Fibroblast of pulmonary artery (primary cell): ENCODE measurements around the gene MRFAP1.

Experiments used
- DNase-seq: peaks from one replicate; pipeline ENCODE4 v3.0.0-alpha.2; 2010; ENCODE audit warnings: low read depth
- H3K4me3 ChIP-seq: replicated peaks from 2 replicates; pipeline ENCODE4 v1.5.1; 2011; ENCODE audit warnings: low read depth, mild to moderate bottlenecking, control low read depth, low read length, moderate library complexity
- TF ChIP-seq, protein P1 (sequence below): IDR thresholded peaks from 2 replicates; pipeline ENCODE4 v1.5.1; 2011; ENCODE audit warnings: mild to moderate bottlenecking, control low read depth, low read length, inconsistent platforms; ENCODE audit errors: missing control alignments

MRFAP1 gene

DNA sequence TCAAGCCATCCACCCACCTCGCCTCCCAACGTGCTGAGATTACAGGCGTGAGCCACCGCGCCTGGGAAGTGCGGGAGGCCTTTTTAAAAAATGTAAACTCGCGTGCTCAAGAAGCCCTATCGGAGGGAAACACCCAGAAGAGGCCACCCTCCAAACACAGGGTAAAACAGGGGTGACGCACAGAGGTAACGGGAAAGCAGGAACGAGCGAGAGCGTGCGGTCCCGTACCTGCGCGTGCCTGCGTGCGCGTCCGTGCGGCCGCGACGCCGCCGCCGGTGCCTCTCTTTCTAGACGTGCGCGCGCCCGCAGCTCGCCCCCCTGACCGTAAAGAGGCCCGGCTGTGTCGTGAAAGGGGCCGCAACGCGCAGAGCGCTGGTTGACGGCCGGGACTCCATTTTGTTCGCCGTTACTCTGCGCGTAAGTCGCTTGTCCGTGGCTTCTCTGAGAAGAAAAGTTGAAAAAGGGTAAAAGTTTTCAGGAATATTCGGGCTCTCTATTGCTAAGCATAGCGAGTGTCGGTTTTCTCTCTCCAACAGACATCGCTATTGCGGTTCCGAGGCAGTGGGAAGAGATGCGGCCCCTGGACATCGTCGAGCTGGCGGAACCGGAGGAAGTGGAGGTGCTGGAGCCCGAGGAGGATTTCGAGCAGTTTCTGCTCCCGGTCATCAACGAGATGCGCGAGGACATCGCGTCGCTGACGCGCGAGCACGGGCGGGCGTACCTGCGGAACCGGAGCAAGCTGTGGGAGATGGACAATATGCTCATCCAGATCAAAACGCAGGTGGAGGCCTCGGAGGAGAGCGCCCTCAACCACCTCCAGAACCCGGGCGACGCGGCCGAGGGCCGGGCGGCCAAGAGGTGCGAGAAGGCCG is at the start of gene MRFAP1:
Gene MRFAP1 (plus strand): TSS at position 394 of the 872 bp plus-strand sequence. CDS start 178 bp downstream, at position 572.
- DNase-seq, result peak; percentile 96
- TF ChIP-seq, protein P1, sequence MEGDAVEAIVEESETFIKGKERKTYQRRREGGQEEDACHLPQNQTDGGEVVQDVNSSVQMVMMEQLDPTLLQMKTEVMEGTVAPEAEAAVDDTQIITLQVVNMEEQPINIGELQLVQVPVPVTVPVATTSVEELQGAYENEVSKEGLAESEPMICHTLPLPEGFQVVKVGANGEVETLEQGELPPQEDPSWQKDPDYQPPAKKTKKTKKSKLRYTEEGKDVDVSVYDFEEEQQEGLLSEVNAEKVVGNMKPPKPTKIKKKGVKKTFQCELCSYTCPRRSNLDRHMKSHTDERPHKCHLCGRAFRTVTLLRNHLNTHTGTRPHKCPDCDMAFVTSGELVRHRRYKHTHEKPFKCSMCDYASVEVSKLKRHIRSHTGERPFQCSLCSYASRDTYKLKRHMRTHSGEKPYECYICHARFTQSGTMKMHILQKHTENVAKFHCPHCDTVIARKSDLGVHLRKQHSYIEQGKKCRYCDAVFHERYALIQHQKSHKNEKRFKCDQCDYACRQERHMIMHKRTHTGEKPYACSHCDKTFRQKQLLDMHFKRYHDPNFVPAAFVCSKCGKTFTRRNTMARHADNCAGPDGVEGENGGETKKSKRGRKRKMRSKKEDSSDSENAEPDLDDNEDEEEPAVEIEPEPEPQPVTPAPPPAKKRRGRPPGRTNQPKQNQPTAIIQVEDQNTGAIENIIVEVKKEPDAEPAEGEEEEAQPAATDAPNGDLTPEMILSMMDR, result no peak
- H3K4me3 ChIP-seq, result peak within 1 kb of the TSS; percentile 95

DNA sequence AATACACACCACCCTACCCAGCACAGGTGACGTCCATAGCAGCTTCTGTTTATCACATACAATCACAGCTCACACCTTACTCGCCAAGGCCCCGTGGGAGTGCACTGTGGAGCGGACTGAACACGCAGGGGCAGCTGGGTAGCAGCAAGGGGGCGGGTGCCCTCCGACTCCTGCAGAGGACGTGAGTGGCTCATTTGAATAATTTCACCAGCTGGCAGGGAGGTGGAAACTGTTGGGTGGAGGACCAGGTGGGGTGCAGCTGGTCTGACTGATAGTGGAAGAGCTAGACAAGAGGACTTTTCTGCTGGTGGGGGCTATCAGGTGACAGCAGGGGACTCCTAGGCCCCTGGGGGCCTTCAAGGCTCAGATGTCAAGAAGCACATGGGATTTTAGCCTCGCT is 49.2 kb upstream of the MRFAP1 start:
- DNase-seq, result no peak
- TF ChIP-seq, protein P1, result no peak
- no peak overlapping the region for H3K4me3 ChIP-seq

DNA sequence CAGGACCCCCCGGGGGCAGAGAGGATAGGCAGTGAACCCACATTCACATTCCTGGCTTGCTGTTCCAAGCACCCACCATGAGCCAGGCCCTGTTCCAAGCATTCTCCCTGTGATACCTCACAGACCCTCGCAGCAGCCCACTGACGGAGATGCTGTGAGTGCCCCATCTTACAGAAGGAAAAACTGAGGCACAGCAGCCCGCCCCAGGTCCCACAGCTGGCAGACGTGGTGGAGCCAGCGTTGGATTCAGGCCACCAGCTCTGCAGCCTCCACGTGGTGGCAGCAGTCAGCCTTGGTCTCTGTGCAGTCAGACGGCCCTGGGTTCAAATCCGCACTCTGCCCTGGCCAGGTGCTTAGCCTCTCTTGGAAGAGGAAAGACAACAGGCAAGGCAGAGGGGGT is 48.7 kb upstream of the MRFAP1 start:
- no peak for DNase-seq
- no peak overlapping the region for H3K4me3 ChIP-seq
- TF ChIP-seq, protein P1, result no peak

DNA sequence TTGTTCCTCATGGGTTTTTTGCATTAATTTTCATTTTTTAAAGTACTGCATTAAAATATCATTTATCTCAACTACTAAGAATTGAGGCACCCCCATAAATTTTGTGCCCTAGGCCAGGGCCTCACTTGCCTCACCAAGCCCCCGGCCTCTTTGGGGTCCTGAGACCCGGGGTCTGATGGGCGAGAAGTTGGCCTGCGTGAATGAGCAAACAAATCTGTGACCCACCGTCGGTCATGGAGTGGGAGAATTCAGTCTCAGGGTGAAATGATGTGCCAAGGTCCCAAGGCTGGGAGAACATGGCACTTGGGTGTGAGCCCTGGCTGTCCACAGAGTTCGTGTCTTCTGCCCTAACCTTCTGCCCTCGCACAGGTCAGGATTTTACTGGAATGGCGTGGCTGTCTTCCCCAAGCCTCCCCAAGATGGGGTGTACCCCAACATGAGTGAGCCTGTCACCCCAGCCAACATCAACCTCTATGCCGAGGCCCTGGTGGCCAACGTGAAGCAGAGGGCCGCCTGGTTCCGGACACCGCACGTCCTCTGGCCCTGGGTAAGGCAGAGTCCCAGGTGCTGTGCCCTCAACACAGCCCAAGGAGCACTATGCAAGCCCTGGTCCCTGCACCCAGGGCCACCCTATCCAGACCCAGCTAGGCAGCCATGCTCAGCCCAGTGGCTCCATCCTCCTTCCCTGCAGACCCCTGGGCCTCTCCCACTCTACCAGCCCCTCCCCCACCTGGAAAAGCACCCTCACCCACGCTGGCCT is 47.5 kb upstream of the MRFAP1 start:
- TF ChIP-seq, protein P1, result no peak
- H3K4me3 ChIP-seq, result no peak overlapping the region
- no peak for DNase-seq

DNA sequence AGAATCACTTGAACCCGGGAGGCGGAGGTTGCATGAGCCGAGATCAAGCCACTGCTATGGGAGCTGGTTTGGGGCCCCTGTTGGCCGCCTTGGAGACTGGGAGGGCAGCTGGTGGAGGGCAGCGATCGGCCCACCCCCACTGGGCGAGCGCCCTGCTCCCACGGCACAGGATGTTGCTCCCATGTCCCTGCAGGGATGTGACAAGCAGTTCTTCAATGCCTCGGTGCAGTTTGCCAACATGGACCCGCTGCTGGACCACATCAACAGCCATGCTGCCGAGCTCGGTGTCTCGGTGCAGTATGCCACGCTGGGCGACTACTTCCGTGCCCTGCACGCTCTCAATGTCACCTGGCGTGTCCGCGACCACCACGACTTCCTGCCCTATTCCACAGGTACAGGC is 46.1 kb upstream of the MRFAP1 start:
- TF ChIP-seq, protein P1, result no peak
- no peak for DNase-seq
- H3K4me3 ChIP-seq, result no peak overlapping the region

DNA sequence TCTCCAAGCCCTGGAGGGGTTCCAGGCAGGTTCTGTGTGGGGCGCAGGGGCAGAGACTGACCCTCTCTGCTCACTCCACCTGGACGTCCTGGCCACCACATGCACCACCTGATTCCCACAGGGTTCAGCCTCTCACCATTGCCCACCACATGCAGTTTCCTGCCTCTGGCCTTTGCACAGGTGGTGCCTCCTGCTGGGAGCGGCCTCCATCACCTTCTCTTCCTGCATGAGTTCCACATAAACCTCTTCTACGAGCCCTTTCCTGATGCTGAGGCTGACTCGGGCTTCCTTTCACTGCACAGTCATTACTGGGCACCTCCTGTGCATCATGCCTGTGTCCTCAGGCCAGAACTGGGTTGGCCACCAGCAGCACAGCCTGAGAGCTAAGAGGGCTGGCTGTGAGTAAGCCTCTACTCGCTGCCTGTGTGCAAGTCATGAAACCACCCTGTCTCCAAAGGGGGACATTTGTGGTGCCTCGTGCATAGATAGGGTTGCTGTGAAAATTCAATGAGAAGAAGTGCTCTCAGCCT is 45.6 kb upstream of the MRFAP1 start:
- TF ChIP-seq, protein P1, result no peak
- no peak for DNase-seq
- H3K4me3 ChIP-seq, result no peak overlapping the region
